ENCODE data around the gene DOCK8.
"Not testable (repeated sequence)": the region's sequence is repeated elsewhere in the genome, so short reads cannot be mapped to it uniquely, and the experiment has no call there.

DOCK8 gene

DNA sequence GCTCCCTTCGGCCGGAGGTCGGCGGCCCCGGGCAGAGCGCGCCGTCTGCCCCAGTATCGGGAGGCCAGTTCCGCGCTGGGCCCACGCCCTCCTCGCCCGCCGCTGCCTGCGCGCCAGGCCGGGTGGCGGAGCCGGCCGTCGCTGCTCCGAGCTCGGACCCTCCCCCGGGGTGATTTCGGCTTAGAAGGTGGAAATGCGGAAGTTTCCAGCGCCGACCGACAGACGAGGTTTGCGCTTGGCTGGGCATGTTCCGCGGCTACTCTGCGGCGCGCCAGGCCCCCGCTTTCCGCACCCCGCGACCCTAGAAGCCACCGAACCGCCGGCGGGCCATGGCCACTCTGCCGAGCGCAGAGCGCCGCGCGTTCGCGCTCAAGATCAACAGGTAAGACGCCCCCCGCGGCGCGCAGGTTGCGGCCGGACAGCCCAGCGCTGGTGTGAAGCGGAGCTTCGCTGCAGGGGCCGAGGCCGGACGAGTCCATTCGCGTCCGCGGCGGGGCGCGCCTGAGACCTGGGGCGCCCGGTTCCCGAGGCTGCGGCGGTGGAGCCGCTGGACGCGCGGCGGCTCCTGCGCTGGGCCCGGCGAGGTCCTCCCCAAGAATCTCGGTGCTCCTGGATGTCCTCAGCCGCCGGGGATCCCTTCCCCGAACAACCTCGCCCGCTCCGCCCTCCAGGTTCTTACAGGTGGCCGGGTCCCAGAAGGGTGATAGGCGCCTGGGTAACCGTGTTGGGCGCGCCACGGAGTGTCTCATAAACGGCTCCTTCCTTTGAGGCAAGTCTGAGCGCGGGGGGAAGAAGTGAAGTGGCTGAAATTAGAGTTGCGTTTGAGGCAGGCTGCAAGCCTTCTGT is at the start of gene DOCK8:
Gene DOCK8 (plus strand): TSS at position 218 of the 846 bp plus-strand sequence. CDS start 112 bp downstream, at position 330.
- DNase-seq = no peak

DNA sequence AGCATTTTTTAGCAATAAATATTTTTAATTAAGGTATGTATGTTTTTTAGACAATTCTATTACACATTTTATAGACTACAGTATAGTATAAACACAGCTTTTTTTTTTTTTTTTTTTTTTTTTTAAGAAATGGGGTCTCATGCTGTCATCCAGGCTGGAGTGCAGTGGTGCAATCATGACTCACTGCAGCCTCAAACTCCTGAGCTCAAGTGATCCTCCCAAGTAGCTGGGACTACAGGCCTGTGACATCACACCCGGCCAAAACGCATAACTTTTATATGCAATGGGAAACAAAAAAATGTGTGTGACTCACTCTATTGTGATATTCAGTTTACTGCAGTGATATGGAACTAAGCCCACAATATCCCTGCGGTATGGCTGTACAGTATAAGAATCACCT is 44.9 kb upstream of the DOCK8 start:
- not testable (repeated sequence) for DNase-seq

DNA sequence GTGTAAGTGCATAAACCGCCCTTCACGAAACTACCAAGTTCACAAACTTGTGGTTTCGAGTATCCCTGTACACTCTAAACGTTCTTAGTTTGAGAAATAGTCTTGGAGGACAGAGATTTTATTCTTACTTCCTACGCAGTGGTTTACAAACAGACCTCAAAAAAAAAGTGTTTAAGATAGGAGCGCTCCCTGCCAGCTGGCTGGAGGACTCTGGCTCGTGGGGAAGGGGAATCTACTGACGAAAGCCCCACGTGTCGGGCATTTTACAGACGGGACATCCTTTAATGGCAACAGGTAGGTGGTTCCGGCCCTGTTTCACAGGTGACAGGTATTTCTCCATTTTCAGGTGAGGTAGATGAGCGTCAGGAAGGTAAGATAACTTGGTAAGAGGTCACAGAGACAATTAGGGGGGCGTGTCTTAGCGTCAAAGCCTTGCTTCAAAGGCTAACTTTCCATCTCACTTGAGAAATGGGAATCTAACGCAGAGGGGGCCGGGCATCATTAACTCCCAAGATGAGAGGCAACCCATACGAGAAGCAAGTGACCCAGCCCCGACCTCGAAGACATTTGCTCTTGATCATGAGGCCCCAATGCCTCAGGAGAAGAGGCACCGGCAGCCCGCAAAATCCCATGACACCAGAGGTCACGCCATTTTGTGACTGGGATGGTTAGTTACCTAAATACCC is 36.4 kb upstream of the DOCK8 start:
- DNase-seq = not testable (repeated sequence)

DNA sequence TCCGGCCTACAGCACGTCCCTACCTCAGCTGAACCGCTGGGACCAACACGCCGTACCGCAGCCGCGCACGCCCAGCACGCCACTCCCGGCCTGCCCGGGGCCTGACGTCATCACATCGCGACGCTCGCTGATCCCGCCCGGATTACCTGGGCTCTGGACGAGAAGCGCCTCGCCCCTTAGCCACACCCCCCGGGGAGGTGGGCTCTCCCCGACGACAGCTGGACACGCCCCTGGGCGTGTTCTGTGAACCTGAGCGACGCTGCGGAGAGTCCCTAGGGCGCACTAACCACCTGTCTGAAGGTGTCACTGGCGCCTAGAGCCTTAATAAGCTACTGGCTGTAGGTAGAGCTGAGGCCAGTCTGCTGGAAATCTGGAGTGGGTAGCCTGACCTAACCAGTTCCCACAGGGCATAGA is 35.7 kb upstream of the DOCK8 start, which contains the start of gene ZNG1A:
Gene ZNG1A (minus strand): TSS at position 87 of the 414 bp plus-strand sequence. CDS start 87 bp downstream, outside the sequence.
- DNase-seq = peak; percentile 81 to 90

DNA sequence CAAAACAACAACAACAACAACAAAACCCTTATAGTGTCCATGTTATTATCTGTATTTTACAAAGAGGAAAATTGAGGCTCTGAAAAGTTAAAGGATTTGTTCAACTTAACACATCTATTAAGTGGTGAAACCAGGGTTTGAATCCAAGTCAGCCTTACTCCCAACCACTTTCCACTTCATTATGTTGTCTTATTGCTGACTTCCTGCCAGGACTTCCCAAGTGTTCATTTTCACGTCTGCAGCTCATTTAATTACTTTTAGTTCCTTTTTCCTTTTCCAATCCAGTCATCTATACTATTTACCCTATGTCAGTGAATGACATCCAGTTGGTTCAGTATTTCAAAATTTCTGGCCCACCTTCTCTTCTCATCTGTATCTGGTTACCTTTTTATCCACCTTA is 15.1 kb upstream of the DOCK8 start:
- DNase-seq = not testable (repeated sequence)

DNA sequence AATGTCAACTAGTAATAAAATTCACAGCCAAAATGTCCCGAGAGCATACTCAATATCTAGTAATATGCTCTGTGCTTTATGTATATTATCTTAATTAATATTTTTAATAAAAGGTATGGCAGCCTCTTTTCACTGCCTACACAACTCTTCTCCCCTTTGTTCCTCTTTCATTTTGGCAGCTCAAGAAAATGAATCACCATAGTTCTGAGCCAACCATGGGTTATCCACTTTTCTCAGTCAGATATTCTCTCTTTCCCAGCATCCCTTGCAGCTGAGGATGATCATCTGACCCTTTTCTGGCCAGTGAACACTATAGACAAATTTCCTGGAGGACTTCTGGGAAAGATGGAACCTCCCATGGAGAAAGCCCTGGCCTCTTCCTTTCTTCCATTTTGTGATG is 8.2 kb upstream of the DOCK8 start:
- no peak for DNase-seq

DNA sequence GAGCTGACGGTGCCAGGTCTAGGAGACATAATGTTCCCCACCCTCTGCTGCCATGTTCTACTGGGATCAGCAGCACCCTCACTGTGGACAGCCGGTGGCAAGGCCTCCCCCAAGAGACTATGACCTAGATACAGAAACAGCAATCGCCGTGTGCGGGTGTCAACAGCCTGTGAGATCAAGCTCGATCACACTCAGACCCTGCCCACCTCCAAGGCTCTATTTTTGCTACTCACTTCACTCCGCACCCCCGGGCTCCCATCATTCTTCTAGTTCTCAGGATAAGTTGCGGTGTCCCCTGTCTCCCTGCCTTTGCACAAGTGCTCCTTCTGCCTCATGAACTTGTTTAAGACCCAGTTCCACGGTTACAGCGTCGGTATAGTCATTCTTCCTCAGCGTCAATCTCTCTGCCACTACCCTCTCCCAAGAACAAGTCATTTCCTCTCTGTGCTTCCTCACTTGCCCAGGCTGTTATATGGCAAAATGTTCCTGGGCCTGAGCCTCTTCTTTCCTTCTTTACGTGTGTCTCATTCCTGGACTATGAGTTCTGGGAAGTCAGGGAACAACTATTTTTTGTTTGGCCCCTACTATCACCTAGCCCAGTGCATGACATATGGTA is 5.4 kb upstream of the DOCK8 start:
- no peak for DNase-seq

DNA sequence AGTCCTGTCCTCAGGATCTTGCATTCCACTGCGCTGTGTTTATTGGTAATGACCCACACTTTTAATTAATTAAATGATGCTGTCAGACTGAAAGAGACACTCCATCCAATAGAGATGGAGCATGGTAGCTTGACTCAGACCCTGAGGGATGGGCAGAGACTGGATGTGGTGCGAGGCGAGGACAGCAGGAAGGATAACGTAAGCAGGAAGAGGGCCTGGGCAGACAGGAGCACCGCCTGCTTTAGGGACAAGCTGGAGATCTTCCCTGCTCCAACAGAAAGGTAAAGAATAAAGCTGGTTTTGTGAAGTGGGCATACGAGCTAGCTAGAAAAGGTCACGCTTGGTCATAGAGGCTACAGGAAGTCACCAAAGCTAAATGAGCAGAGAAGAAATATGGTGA is 3.6 kb upstream of the DOCK8 start:
- no peak for DNase-seq

DNA sequence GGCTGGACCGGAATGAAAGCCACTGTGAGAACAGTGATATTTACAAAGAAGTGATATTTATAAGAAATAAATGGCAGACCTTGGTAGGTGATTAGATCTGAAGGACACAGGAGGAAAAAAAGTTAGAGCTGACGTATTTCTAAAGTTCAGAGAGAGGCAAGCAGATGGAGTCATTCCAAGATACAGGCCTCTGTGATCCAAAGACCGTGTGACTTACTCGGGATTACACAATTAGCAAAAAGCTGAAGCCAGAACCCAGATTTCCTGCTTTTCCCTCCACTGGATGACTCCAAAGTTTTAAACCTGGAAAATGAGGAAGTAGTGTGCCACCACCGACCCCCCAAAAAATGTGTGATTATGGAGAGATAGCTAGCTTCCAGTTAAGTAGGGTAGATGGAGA is 3.1 kb upstream of the DOCK8 start:
- no peak for DNase-seq

DNA sequence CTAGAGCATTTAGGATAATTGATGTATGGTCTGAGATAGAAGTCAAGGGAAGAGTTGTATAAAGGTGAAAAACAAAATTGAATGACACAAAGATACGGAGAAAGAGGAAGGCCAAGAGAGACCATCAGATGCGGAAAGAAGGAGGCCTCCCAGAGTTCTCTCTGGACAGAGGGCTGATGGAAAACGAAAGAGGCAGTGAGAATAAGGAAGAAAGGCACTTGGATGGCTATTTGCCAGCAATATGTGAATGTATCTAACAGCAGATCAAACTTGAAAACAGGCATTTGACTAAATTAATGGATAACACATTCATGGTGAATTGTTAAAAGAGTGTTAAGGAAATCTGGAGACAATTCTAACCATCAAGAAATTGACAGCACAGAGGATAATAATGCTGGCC is 2.4 kb upstream of the DOCK8 start:
- no peak for DNase-seq

DNA sequence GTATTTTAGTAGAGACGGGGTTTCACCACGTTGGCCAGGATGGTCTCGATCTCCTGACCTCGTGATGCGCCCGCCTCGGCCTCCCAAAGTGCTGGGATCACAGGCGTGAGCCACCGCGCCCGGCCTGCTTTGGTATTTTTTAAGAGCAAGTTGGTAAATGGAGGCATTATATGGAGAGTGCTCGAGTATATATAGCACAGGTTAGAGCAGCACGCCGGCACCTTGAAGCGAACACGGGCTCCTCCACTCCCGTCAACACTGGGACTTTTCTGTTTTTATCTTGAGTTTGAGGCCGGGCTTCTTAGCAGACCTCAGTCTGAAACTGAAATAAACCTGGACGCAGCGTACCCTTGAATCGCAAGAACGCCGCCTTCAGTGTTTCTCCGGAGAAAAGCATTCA is 764 bp upstream of the DOCK8 start:
- not testable (repeated sequence) for DNase-seq

DNA sequence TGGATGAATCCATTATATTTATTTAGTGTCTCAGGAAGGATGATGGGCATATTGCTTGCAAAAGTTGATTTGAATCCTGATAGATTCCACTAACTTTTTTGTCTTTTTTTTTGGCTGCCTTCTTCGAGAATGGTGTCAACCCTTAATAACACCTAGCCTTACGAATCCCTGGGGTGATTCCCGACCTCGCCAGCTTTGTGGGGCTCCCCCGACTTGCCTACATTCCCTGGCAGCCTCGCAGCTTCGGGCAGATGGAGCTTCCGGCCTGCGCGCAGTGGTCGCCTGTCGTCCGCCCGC is 366 bp upstream of the DOCK8 start:
- DNase-seq = no peak

DNA sequence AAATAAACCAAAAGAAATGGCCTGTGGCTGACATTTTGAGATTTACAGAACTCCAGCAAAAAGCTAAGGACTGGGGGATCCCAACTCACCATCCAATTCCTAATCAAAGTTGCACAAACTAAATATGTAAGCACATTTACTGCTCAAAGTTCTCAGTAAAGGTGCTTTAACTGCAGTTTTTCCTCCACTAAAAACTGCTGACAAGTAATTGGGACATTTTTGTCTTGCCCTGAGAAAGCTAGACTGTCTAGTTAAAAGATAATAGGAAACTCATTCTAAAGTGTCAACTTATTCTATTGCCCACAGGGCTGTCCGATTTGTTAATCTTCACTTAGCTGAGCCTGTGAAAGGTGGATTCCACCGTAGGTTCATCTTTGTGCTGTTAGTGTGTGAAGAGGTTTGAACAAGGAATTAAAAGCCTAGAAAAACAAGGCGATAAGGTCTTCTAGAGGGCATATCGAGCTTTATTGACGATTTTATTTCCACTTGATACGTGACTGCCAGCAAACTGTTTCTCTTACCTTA is 1.0 kb downstream of the DOCK8 start:
- no peak for DNase-seq

DNA sequence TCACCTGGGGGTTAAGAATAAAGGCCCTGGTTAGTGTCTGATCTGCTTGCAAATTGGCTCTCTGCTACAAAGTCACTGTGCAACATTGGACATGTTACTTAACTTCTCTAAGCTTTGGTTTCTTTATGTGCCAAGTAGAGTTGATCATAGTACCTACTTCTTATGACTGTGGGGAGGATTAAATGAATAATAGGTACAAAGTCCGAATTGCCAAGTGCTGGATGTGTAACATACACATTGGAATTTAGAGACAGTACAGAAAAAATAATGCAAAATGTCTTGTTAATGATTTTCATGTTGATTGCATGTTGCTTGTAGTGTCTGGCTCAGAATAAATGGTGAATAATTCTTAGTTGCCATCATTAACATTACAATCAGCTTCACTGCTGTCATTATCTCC is 2.2 kb downstream of the DOCK8 start:
- no peak for DNase-seq

DNA sequence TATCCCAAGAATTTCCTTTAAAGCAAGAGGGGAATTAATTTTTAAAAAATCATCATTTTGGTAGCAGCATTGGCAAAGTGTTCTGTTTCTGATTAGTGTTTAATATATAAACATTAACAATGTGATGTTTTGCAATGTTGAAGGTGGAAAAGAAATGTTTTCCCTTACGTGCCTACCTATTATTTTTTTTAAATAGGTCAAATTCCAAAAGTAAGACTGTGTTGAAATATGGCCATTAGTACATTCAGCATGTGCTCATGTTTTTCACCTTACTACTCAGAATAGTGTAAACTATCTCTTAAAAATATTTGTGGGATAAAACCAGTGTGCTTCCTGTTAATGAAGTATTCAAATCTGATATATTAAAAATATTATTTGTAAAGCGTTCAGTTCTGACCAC is 3.3 kb downstream of the DOCK8 start:
- DNase-seq = no peak

DNA sequence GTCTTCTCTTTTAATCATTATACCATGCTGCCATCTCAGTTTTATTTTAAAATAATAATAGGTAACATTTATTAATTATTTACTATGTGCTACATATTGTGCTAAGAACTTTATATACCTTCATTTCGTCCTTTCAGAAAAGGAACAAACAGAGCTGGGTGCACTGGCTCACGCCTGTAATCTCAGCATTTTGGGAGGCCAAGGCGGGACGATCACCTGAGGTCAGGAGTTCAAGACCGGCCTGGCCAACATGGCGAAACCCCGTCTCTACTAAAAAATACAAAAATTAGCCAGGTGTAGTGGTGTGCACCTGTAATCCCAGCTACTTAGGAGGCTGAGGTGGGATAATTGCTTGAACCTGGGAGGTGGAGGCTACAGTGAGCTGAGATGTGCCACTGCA is 4.4 kb downstream of the DOCK8 start:
- DNase-seq = not testable (repeated sequence)

DNA sequence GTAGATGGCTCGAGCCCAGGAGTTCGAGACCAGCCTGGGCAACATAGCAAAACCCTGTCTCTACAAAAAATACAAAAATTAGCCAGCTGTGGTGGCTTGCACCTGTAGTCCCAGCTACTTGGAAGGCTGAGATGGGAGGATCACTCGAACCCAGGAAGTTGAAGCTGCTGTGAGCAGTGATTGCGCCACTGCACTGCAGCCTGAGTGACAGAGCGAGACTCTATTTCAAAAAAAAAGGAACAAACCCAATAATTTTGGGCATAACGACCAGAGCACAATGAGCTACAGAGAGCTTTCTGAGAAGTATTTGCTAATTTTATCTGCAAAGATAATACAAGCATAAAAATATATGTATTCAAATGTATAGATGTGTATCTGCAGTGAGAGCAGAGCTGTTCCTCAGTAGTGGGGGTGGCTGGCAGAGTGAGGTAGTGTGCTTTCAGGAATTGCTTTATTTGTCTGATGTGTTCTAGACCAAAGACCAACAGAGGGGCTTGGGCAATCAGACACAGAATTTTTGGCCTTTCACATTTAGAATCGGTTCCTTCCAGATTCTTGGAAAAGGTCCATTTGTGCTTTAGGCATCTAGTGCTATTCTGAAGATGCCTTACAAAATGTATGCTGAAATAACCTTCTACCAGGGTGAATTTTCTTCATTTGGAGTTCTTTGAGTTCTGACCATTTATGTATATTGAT is 5.2 kb downstream of the DOCK8 start:
- DNase-seq = no peak

DNA sequence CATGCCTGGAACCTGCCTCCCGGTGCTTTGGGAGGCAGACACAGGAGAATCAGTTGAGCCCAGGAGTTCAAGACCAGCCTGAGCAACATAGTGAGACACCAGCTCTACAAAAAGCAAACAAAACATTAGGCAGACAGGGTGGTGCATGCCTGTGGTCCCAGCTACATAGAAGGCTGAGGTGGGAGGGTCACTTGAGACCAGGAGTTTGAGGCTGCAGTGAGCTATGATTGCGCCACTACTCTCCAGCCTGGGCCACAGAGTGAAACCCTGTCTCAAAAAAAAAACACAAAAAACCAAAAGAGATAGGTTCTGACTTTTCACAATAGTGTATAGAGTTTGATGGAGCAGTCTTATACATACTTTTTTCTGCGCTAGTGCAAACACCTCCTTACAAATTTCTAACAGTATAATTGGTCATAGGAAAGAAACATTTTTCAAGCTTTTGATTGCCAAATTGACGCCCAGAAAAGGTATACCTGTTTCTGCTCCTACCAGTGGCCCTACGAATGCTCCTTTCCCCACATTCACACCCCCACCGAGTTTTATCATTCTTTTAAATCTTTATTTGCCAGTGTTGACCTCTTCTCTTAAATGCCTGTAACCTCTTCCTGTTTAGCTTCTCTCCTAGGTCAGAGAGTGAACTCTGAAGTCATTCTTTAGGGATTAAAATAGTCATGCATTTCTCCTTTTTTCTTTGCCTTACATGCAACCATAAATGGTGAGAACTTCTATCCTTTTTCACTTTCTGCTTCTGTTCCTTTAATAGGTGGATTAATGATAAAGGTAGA is 7.5 kb downstream of the DOCK8 start:
- DNase-seq = no peak

DNA sequence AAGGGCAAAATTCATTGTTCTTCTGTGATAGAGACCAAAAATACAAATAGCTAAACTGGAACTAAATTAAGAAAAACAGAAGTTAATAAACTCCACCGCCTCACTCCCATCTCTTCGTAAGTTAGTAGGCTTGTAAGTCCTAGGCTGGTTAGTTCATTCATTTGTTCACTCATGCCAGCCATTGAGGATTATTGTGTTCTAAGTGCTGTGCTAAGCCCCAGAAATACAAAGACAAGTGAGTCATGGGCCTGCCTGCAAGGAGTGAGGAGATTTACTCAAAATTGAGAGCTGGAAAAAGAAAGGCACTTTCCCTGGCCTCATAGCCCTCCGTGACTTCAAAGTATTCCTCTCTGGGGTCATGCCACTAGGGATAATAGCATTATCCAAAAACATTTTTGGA is 8.5 kb downstream of the DOCK8 start:
- no peak for DNase-seq

DNA sequence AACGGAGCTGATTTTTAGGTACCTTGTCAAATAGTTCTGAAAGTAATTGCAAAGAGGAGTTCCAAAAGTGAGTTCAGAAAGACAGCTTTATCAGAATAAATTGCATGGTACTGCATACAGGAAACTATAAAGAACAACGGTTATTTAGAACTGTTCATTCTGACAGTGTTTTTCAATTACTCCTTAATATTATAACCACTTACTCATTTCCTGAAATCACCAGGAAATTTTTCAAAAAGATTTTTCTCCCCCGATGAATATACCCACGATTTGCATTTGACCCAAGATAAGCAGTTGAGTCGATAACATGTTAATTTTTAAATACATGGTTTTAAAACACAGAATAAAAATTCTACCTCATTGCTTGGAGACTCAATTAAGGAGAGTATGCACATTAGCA is 9.4 kb downstream of the DOCK8 start:
- DNase-seq = no peak

DNA sequence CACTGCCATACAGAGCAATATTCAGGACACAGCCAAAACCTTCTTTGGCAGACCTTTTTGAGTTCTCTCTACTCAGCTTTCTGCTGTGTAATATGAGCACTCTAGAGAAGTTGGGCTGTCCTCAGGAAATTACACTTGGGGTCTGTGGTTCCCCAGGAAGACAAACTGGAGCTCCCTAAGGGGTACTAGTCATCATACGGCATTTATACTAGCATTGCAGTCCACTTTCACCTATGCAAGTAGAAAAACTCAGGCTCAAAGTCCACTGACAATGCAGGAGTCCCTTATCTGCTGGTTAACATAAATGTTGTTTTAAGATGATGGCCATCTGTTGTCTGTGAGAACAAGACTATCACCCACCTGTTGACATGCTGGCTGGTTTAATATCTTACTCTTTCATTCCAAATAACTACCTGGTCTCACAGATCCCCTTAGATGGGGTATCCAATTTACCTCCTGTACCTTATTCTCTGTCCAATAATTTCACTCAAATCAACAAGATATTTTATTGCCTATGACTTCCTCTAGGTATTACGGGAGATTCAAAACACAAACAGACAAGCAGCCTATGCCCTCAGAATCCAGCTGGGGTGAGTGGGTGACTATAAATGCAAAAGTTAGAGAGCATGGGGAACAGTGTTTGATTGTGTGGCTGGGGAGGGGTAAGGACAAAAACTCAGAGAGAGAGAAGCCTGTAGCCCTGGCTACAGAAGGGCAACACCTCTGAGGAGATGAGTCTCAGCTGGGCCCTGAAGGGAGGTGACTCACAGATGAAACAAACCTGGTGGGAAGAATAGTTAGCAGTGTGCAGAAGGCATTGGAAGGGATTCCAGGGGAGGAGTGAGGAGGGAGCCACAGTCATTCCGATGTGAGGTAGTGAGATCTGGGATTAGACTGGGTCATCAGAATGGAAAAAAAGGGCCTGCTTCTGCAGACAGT is 10.2 kb downstream of the DOCK8 start:
- no peak for DNase-seq
